ENCODE measurements around the gene RAB43. TPM values are rescaled to one million over a fixed set of nuclear protein-coding genes. Genes with fewer than 3 reads are reported as not detected.
A peak's percentile ranks its signal among the peaks of the same experiment; 100 is the strongest.

Gene RAB43
- total RNA-seq, 3 donors from 2014 or later (not counting 1 experiment from before 2014, with no cell fraction given): 36.5 to 47.2 (median 38.3) TPM

- intact Hi-C loops (cut with micrococcal nuclease): no loop called here
- Mint-ChIP-seq H3K9me3 (peaks cover 3% of the 10 kb centered on the region in 2 donors), H3K27ac (no peak overlapping the region), H3K4me3 (peak overlapping the region; percentile 28), H3K4me1 (no peaks in the 10 kb centered on the region), H3K27me3 (ENCODE audit: low read depth in 2 of 2) (peaks cover 6 to 10% of the 10 kb centered on the region in 2 donors), H3K36me3 (peaks cover 7% of the 10 kb centered on the region)
- DNase-seq (no peak), ATAC-seq (no peak)
- Histone ChIP-seq H3K4me3 (ENCODE audit: low read length) (no peak overlapping the region), H3K9me3 (ENCODE audit: control insufficient read depth, insufficient read depth, low read length) (no peaks in the 10 kb centered on the region), H3K27me3 (ENCODE audit: control insufficient read depth, insufficient read depth, low read length) (no peaks in the 10 kb centered on the region), H3K27ac (ENCODE audit: low read length) (no peak overlapping the region), H3K36me3 (ENCODE audit: control insufficient read depth, insufficient read depth, low read length) (no peaks in the 10 kb centered on the region), H3K4me1 (ENCODE audit: control insufficient read depth, insufficient read depth, low read length) (peaks cover 11% of the 10 kb centered on the region)
- TF ChIP-seq CTCF (IDR thresholded peaks at IDR 0.05): no peak
- 94% methylated on average over 6 of the region's 6 CpGs for WGBS (ENCODE audit: insufficient coverage)
These were observed 74.1 kb downstream of the RAB43 start for GRCh38 chr3:129047553-129047839.

GRCh38 chr3:129046732-129047552 lies 74.7 kb downstream of the RAB43 start:
- Histone ChIP-seq H3K27ac (ENCODE audit: low read length) (no peak overlapping the region), H3K4me3 (ENCODE audit: low read length) (no peak overlapping the region), H3K9me3 (ENCODE audit: control insufficient read depth, insufficient read depth, low read length) (no peaks in the 10 kb centered on the region), H3K27me3 (ENCODE audit: control insufficient read depth, insufficient read depth, low read length) (no peaks in the 10 kb centered on the region), H3K36me3 (ENCODE audit: control insufficient read depth, insufficient read depth, low read length) (no peaks in the 10 kb centered on the region), H3K4me1 (ENCODE audit: control insufficient read depth, insufficient read depth, low read length) (peaks cover 11% of the 10 kb centered on the region)
- Mint-ChIP-seq H3K27me3 (ENCODE audit: low read depth in 2 of 2) (peaks cover 11 to 13% of the 10 kb centered on the region in 2 donors), H3K4me3 (peak overlapping the region; percentile 28), H3K27ac (peak overlapping the region in 1 of 2 donors; percentile 67), H3K36me3 (peaks cover 7% of the 10 kb centered on the region), H3K4me1 (peaks cover 0 to 5% of the 10 kb centered on the region in 2 donors), H3K9me3 (peaks cover 3% of the 10 kb centered on the region in 2 donors)
- 96% methylated on average over 46 of the region's 46 CpGs for WGBS (ENCODE audit: insufficient coverage)
- ATAC-seq: no peak
- no peak for TF ChIP-seq CTCF (IDR thresholded peaks at IDR 0.05)
- no peak for DNase-seq
- intact Hi-C loops (cut with micrococcal nuclease): no loop called here

GRCh38 chr3:129046037-129046731 lies 75.4 kb downstream of the RAB43 start:
- Histone ChIP-seq H3K27me3 (ENCODE audit: control insufficient read depth, insufficient read depth, low read length) (no peaks in the 10 kb centered on the region), H3K27ac (ENCODE audit: low read length) (no peak overlapping the region), H3K4me1 (ENCODE audit: control insufficient read depth, insufficient read depth, low read length) (peaks cover 11% of the 10 kb centered on the region), H3K4me3 (ENCODE audit: low read length) (peak overlapping the region; percentile 11), H3K36me3 (ENCODE audit: control insufficient read depth, insufficient read depth, low read length) (no peaks in the 10 kb centered on the region), H3K9me3 (ENCODE audit: control insufficient read depth, insufficient read depth, low read length) (no peaks in the 10 kb centered on the region)
- intact Hi-C loops (cut with micrococcal nuclease): no loop called here
- Mint-ChIP-seq H3K27me3 (ENCODE audit: low read depth in 2 of 2) (peaks cover 12 to 13% of the 10 kb centered on the region in 2 donors), H3K4me3 (peak overlapping the region; percentile 65), H3K27ac (peak overlapping the region in 1 of 2 donors; percentile 67), H3K36me3 (peaks cover 7% of the 10 kb centered on the region), H3K9me3 (peaks cover 3% of the 10 kb centered on the region in 2 donors), H3K4me1 (peaks cover 0 to 5% of the 10 kb centered on the region in 2 donors)
- DNase-seq: peak; percentile 31 to 46
- TF ChIP-seq CTCF (IDR thresholded peaks at IDR 0.05): peak; percentile 36
- 41% methylated on average over 67 of the region's 67 CpGs for WGBS (ENCODE audit: insufficient coverage)
- ATAC-seq: peak; percentile 62 to 80 (median 66)

Measured in natural killer cell (primary cell).